ENCODE results near the gene GGACT. TPM values are rescaled to one million over a fixed set of nuclear protein-coding genes. Genes with fewer than 3 reads are reported as not detected.
"Not testable (repeated sequence)": the region's sequence is repeated elsewhere in the genome, so short reads cannot be mapped to it uniquely, and the experiment has no call there.

The GGACT gene
- total RNA-seq, 2 donors from 2014 or later, result 5.7 to 6.2 TPM

DNA sequence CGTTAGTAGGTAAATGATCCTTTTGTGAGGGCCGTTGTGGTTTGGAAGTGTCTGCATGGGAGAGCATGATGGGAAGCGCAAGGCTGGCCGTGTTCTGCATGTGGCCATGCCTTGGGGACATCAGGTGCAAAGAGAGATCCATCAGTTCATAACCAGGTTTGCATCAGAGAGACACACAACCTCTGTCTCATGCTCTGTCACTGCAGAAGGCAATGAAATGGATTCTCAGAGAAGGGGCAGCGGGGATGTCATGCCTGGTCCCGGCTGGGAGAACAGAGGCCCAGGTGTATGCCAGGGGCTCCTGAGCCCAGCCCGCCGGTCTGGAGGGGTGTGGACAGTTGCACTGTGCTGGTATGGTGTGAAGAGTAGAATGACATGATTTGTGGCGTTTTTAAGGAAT, 60.2 kb downstream of the GGACT start:
- H3K9me3 ChIP-seq (ENCODE audit: control insufficient read depth, low read length, poor library complexity, severe bottlenecking), result no peaks in the 10 kb centered on the region
- ATAC-seq, result no peak
- peak overlapping the region; percentile 69 for H3K27ac Mint-ChIP-seq
- no peak overlapping the region for H3K4me3 Mint-ChIP-seq
- no peak for DNase-seq
- H3K36me3 Mint-ChIP-seq (ENCODE audit: low read depth), result peaks cover 5% of the 10 kb centered on the region
- no peaks in the 10 kb centered on the region for H3K27me3 Mint-ChIP-seq
- H3K4me1 Mint-ChIP-seq, result no peaks in the 10 kb centered on the region

DNA sequence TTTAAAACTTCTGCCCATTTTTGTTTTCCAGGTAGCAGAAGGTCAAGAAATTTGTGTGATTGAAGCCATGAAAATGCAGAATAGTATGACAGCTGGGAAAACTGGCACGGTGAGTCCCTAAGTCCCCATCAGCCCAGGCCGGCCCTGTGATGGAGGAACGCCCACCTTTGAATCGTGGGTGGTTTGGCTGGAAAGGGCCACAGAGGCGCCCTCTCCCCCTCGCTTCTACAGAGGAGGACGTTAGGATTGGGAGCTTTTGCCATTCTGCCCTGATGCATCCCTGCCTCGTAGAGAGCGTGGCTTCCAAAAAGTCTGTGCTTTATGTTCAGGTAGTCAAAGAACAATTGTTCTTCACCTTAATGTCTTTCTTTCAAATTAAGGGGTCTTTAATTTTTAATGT, 60.9 kb downstream of the GGACT start:
- Mint-ChIP-seq H3K27ac (peak overlapping the region; percentile 69), H3K36me3 (ENCODE audit: low read depth) (peaks cover 5% of the 10 kb centered on the region), H3K27me3 (no peaks in the 10 kb centered on the region), H3K4me1 (no peaks in the 10 kb centered on the region), H3K4me3 (no peak overlapping the region)
- ATAC-seq, result no peak
- no peaks in the 10 kb centered on the region for H3K9me3 ChIP-seq (ENCODE audit: control insufficient read depth, low read length, poor library complexity, severe bottlenecking)
- no peak for DNase-seq

DNA sequence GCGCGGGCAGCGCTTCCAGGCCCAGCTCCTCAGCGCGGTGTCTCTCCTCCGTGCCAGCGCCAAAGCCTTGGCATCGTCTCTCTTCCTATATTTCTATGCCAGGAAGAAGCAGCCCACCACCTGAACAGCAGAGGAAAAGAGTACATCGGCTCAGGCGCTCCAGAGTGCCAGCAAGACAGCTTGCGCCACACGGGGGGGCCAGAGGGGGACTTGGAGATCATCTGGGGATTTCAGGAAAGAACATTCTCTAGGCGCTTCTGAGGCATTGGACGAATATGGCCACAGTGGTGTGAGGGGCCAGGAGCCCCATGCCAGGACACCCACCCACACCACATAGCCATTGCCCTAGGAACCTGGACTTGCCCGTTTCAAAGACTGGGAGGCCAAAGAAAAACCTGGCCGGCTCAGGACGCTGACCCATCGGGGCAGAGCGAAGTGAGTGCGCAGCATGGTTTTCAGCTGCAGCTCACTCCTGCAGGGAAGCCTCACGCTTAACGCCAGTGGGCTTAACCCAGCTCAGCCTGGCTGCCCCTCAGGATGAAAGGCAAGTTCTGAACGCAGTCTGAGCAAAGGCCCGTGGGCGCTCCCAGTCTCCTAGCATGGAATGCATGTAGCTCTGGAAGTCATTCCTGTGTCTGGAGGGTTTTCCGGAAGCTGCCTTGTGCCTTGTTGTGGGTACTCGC, 62.1 kb downstream of the GGACT start:
- ATAC-seq, result no peak
- no peaks in the 10 kb centered on the region for H3K9me3 ChIP-seq (ENCODE audit: control insufficient read depth, low read length, poor library complexity, severe bottlenecking)
- no peak for DNase-seq
- Mint-ChIP-seq H3K27me3 (no peaks in the 10 kb centered on the region), H3K36me3 (ENCODE audit: low read depth) (peaks cover 5% of the 10 kb centered on the region), H3K4me1 (peaks cover under 1% of the 10 kb centered on the region), H3K4me3 (no peak overlapping the region), H3K27ac (no peak overlapping the region)

- H3K27me3 Mint-ChIP-seq, result no peaks in the 10 kb centered on the region
- H3K27ac Mint-ChIP-seq, result no peak overlapping the region
- H3K4me3 Mint-ChIP-seq, result no peak overlapping the region
- no peaks in the 10 kb centered on the region for H3K9me3 ChIP-seq (ENCODE audit: control insufficient read depth, low read length, poor library complexity, severe bottlenecking)
- peaks cover 2% of the 10 kb centered on the region for H3K4me1 Mint-ChIP-seq
- H3K36me3 Mint-ChIP-seq (ENCODE audit: low read depth), result peaks cover 5% of the 10 kb centered on the region
- no peak for ATAC-seq
- DNase-seq, result no peak
These were observed 62.9 kb downstream of the GGACT start for GRCh38 chr13:100525453-100526317.

DNA sequence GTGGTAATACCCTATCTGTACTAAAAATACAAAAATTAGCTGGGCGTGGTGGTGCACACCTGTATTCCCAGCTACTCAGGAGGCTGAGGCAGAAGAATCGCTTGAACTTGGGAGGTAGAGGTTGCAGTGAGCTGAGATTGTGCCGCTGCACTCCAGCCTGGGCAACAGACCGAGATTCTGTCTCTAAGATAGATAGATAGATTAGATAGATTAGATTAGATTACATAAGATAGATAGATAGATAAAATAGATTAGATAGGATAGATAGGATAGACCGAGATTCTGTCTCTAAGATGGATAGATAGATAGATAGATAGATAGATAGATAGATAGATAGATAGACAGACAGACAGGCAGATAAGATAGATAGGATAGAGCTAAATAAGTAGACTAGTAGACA, 63.9 kb downstream of the GGACT start:
- H3K9me3 ChIP-seq (ENCODE audit: control insufficient read depth, low read length, poor library complexity, severe bottlenecking); H3K4me1 Mint-ChIP-seq; H3K27ac Mint-ChIP-seq; DNase-seq; H3K27me3 Mint-ChIP-seq; H3K4me3 Mint-ChIP-seq; ATAC-seq; H3K36me3 Mint-ChIP-seq (ENCODE audit: low read depth): not testable (repeated sequence)

GRCh38 chr13:100523981-100524386, 64.6 kb downstream of the GGACT start:
- ATAC-seq (no peak), DNase-seq (no peak)
- no peaks in the 10 kb centered on the region for H3K9me3 ChIP-seq (ENCODE audit: control insufficient read depth, low read length, poor library complexity, severe bottlenecking)
- Mint-ChIP-seq H3K27me3 (no peaks in the 10 kb centered on the region), H3K4me3 (no peak overlapping the region), H3K4me1 (peaks cover 2% of the 10 kb centered on the region), H3K36me3 (ENCODE audit: low read depth) (peaks cover 5% of the 10 kb centered on the region), H3K27ac (no peak overlapping the region)

GRCh38 chr13:100523411-100523810, 65.2 kb downstream of the GGACT start:
- no peaks in the 10 kb centered on the region for H3K27me3 Mint-ChIP-seq
- no peak overlapping the region for H3K27ac Mint-ChIP-seq
- peaks cover 5% of the 10 kb centered on the region for H3K36me3 Mint-ChIP-seq (ENCODE audit: low read depth)
- no peak for ATAC-seq
- H3K9me3 ChIP-seq (ENCODE audit: control insufficient read depth, low read length, poor library complexity, severe bottlenecking), result no peaks in the 10 kb centered on the region
- H3K4me3 Mint-ChIP-seq, result no peak overlapping the region
- DNase-seq, result no peak
- peaks cover 3% of the 10 kb centered on the region for H3K4me1 Mint-ChIP-seq

DNA sequence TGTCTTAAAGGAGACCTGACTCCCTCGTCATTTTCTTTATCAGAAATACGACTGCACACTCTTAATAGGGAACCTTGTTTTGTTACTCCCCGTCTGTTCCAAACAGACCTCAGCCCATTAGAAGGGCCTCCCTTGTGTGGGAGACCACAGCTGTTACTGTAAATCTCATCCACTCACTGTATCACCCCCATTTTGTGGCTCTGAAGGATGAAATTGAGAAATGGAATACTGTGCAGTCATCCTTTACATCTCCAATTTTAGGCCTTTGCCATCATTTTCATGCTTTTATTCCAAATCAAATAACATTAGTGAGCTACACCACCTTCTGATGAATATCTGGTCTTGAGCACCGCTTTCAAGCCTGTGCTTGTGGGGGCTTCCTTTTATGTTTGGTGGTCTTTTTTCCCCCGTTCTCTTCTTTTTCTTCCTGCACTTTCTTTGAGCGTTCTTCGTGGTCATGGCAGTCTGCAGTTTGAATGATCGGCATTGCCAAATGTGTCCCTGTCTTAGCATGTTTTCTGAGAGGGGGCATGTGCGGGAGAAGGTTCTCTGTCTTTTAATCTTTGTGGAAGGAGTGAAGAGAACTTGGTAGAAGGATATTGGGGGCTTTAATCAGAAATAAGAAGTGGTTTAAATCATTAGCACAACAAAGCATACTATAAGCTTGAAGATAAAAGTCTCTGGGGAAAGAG, 65.8 kb downstream of the GGACT start:
- peak overlapping the region; percentile 9 for H3K27ac Mint-ChIP-seq
- no peak overlapping the region for H3K4me3 Mint-ChIP-seq
- DNase-seq, result no peak
- H3K27me3 Mint-ChIP-seq, result no peaks in the 10 kb centered on the region
- H3K4me1 Mint-ChIP-seq, result peaks cover 9% of the 10 kb centered on the region
- H3K9me3 ChIP-seq (ENCODE audit: control insufficient read depth, low read length, poor library complexity, severe bottlenecking), result no peaks in the 10 kb centered on the region
- no peak for ATAC-seq
- H3K36me3 Mint-ChIP-seq (ENCODE audit: low read depth), result peaks cover 3% of the 10 kb centered on the region

DNA sequence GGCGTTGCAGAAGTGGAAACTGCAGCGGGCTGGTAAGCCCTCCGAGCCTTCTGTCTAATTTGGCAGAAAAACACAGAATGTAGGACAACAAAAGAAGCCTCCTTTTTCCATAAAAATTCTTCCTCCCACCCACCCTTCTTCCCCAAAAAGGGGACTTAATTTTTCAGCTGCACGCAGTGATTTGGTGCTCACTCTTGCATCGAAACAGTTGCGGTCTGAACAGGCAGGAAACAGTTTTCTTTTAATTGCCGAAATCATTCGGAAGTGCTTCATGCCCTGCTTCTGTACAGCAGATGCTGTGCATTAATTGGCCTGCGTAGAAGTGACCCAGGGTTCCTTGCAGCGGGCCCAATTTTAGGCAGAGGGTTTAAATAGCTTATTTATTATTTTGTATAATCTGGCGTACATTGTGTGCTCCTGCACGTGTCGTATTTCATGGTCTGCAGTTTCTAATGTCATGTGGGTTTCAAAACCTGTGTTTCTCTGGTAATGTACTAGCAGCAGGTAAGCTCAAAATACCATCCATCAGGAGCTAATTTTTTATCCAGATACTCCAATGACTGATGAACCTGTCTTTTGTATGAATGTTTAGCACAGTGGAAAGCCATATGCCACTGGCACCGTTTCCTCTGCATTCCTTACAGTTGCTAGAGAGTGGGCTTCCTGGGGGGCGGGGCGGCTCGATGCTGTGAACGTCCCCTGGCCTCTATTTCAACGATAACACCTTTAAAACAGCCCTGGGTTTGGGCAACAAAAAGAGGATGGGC, 66.6 kb downstream of the GGACT start:
- Mint-ChIP-seq H3K27ac (peak overlapping the region; percentile 39), H3K36me3 (ENCODE audit: low read depth) (peaks cover 3% of the 10 kb centered on the region), H3K4me1 (peaks cover 12% of the 10 kb centered on the region), H3K27me3 (no peaks in the 10 kb centered on the region), H3K4me3 (peak overlapping the region; percentile 33)
- ATAC-seq, result peak; percentile 58
- no peaks in the 10 kb centered on the region for H3K9me3 ChIP-seq (ENCODE audit: control insufficient read depth, low read length, poor library complexity, severe bottlenecking)
- DNase-seq, result no peak

GRCh38 chr13:100520936-100521850, 67.4 kb downstream of the GGACT start:
- ATAC-seq, result no peak
- H3K4me1 Mint-ChIP-seq, result peaks cover 12% of the 10 kb centered on the region
- no peaks in the 10 kb centered on the region for H3K27me3 Mint-ChIP-seq
- peaks cover 3% of the 10 kb centered on the region for H3K36me3 Mint-ChIP-seq (ENCODE audit: low read depth)
- peak overlapping the region; percentile 39 for H3K27ac Mint-ChIP-seq
- no peaks in the 10 kb centered on the region for H3K9me3 ChIP-seq (ENCODE audit: control insufficient read depth, low read length, poor library complexity, severe bottlenecking)
- peak overlapping the region; percentile 33 for H3K4me3 Mint-ChIP-seq
- no peak for DNase-seq

- no peak overlapping the region for H3K4me3 Mint-ChIP-seq
- H3K4me1 Mint-ChIP-seq, result peaks cover 12% of the 10 kb centered on the region
- no peak for DNase-seq
- H3K27me3 Mint-ChIP-seq, result no peaks in the 10 kb centered on the region
- ATAC-seq, result no peak
- no peak overlapping the region for H3K27ac Mint-ChIP-seq
- H3K9me3 ChIP-seq (ENCODE audit: control insufficient read depth, low read length, poor library complexity, severe bottlenecking), result no peaks in the 10 kb centered on the region
- no peaks in the 10 kb centered on the region for H3K36me3 Mint-ChIP-seq (ENCODE audit: low read depth)
These were observed 69.0 kb downstream of the GGACT start for GRCh38 chr13:100519626-100520025.

- H3K9me3 ChIP-seq (ENCODE audit: control insufficient read depth, low read length, poor library complexity, severe bottlenecking), result no peaks in the 10 kb centered on the region
- ATAC-seq (no peak), DNase-seq (no peak)
- H3K4me3 Mint-ChIP-seq, result peak overlapping the region; percentile 33
- no peaks in the 10 kb centered on the region for H3K36me3 Mint-ChIP-seq (ENCODE audit: low read depth)
- peaks cover 12% of the 10 kb centered on the region for H3K4me1 Mint-ChIP-seq
- no peak overlapping the region for H3K27ac Mint-ChIP-seq
- H3K27me3 Mint-ChIP-seq, result no peaks in the 10 kb centered on the region
These were observed 70.1 kb downstream of the GGACT start for GRCh38 chr13:100518394-100519062.

All from T-helper 17 cell (primary cell).